Stomach (tissue), 4 donors: ENCODE results near the gene FLYWCH2.

ENCODE experiments used
- CTCF ChIP-seq, 7 experiments: fragments of 450-650 bp in 4 of 7; fragments of 200-600 bp in 3 of 7; sonication (generic) in 3 of 7; IDR thresholded peaks; one replicate each; pipeline ENCODE4 v1.5.1; 2016 to 2019; ENCODE audit warnings: antibody characterized with exemption in 7 of 7, control low read depth in 2 of 7, mild to moderate bottlenecking in 1 of 7
- POLR2A ChIP-seq, 4 donors: fragments of 450-650 bp; IDR thresholded peaks; one replicate each; pipeline ENCODE4 v1.6.1; 2016; ENCODE audit warnings: antibody characterized with exemption in 4 of 4, control low read depth in 2 of 4, mild to moderate bottlenecking in 1 of 4, moderate library complexity in 1 of 4
- POLR2AphosphoS5 ChIP-seq, 3 donors: sonication (generic); formaldehyde crosslinking; IDR thresholded peaks; one replicate each; pipeline ENCODE4 v1.6.1; 2016; ENCODE audit warnings: antibody characterized with exemption in 3 of 3

- peak in 1 of 4 donors; percentile 14 for TF ChIP-seq POLR2A (IDR thresholded peaks at IDR 0.05)
- TF ChIP-seq POLR2AphosphoS5 (IDR thresholded peaks at IDR 0.05), result peak; percentile 42 to 68 (median 55)
- peak in 5 of 7 experiments; percentile 94 to 99 (median 97) for TF ChIP-seq CTCF (IDR thresholded peaks at IDR 0.05)
Observed at GRCh38 chr16:2867987-2868789, 14.8 kb upstream of the FLYWCH2 start.
